Mammary epithelial cell (primary cell): ENCODE data around the gene ZSCAN22.

Experiments used
- EZH2 ChIP-seq: IDR thresholded peaks from 2 replicates; pipeline ENCODE4 v1.6.1; 2012; ENCODE audit warnings: low read length, inconsistent platforms, borderline replicate concordance
- TF ChIP-seq, protein P1 (sequence below), 2 donors: IDR thresholded peaks in 1 of 2; conservative IDR thresholded peaks in 1 of 2; 2 replicates each; pipeline ENCODE4 v1.5.1; 2011 to 2012; ENCODE audit warnings: inconsistent platforms in 2 of 2, low read length in 2 of 2, mild to moderate bottlenecking in 2 of 2, control low read depth in 1 of 2, low read depth in 1 of 2; ENCODE audit not compliant: insufficient read depth in 1 of 2; ENCODE audit errors: extremely low read depth in 1 of 2

- TF ChIP-seq, protein P1, sequence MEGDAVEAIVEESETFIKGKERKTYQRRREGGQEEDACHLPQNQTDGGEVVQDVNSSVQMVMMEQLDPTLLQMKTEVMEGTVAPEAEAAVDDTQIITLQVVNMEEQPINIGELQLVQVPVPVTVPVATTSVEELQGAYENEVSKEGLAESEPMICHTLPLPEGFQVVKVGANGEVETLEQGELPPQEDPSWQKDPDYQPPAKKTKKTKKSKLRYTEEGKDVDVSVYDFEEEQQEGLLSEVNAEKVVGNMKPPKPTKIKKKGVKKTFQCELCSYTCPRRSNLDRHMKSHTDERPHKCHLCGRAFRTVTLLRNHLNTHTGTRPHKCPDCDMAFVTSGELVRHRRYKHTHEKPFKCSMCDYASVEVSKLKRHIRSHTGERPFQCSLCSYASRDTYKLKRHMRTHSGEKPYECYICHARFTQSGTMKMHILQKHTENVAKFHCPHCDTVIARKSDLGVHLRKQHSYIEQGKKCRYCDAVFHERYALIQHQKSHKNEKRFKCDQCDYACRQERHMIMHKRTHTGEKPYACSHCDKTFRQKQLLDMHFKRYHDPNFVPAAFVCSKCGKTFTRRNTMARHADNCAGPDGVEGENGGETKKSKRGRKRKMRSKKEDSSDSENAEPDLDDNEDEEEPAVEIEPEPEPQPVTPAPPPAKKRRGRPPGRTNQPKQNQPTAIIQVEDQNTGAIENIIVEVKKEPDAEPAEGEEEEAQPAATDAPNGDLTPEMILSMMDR (conservative IDR thresholded peaks at IDR 0.05 in 1 of 2, IDR thresholded peaks at IDR 0.05 in 1 of 2; ENCODE audit: extremely low read depth in 1 of 2, insufficient read depth in 1 of 2, low read depth in 1 of 2, low read length in 2 of 2): peak in 1 of 2 donors; percentile 12
- no peak for TF ChIP-seq EZH2
Measured at GRCh38 chr19:58361900-58362271, 35.1 kb downstream of the ZSCAN22 start.
